ENCODE results near the gene RHOH. TPM values are rescaled to one million over a fixed set of nuclear protein-coding genes. Genes with fewer than 3 reads are reported as not detected.
"Not testable (repeated sequence)": the region's sequence is repeated elsewhere in the genome, so short reads cannot be mapped to it uniquely, and the experiment has no call there.

The RHOH gene, protein sequence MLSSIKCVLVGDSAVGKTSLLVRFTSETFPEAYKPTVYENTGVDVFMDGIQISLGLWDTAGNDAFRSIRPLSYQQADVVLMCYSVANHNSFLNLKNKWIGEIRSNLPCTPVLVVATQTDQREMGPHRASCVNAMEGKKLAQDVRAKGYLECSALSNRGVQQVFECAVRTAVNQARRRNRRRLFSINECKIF
- total RNA-seq (1 to 10 TPM in 4 of 7 donors, under 1 TPM in 3; 0.56 to 3.2 (median 1.0) TPM), polyA plus RNA-seq (under 1 TPM; 0.31 to 0.98 TPM)
- long read RNA-seq, donor 1, full-length matches to known transcripts: 2 of 2 reads
- long read RNA-seq, donor 1, partial matches to known transcripts: 0 of 2 reads
- long read RNA-seq, donor 1, other reads (novel, unspliced or antisense): 0 of 2 reads
- long read RNA-seq, donor 2: 0 reads
- long read RNA-seq, donor 3: 0 reads

DNA sequence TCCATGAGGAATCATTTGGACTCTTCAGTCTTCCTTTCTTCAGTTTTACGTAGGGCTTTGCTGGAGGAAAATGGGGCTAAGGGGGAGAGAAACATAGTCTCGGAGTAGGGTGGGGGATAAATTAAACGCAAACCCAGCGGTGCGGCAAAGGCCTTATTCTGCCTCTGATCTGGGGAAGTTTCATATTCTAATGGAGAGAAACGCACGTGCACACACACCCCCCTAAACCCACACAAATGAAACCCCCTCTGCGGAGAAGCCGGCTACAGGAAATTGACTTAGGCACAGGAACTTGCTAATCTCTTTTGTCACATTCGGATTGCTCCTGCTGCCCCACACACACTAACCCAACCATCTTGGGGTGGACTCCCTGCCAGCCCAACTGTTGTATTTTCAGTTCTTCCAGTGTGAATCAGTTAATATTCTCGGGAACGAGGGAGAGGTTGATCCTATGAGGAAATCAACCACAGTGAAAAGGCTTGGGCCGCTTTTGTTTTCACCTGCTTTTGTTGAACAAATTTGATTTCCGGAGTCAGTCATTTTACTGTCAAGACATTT, at the start of gene RHOH:
Gene RHOH, plus strand, starts transcription at position 308 of the 558 bp plus-strand sequence. CDS start 46,356 bp downstream, outside the sequence.
- no peak for TF ChIP-seq EP300 (IDR thresholded peaks at IDR 0.05)
- no peak for TF ChIP-seq POLR2A (IDR thresholded peaks at IDR 0.05)
- TF ChIP-seq, protein P1, sequence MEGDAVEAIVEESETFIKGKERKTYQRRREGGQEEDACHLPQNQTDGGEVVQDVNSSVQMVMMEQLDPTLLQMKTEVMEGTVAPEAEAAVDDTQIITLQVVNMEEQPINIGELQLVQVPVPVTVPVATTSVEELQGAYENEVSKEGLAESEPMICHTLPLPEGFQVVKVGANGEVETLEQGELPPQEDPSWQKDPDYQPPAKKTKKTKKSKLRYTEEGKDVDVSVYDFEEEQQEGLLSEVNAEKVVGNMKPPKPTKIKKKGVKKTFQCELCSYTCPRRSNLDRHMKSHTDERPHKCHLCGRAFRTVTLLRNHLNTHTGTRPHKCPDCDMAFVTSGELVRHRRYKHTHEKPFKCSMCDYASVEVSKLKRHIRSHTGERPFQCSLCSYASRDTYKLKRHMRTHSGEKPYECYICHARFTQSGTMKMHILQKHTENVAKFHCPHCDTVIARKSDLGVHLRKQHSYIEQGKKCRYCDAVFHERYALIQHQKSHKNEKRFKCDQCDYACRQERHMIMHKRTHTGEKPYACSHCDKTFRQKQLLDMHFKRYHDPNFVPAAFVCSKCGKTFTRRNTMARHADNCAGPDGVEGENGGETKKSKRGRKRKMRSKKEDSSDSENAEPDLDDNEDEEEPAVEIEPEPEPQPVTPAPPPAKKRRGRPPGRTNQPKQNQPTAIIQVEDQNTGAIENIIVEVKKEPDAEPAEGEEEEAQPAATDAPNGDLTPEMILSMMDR (IDR thresholded peaks at IDR 0.05): no peak

DNA sequence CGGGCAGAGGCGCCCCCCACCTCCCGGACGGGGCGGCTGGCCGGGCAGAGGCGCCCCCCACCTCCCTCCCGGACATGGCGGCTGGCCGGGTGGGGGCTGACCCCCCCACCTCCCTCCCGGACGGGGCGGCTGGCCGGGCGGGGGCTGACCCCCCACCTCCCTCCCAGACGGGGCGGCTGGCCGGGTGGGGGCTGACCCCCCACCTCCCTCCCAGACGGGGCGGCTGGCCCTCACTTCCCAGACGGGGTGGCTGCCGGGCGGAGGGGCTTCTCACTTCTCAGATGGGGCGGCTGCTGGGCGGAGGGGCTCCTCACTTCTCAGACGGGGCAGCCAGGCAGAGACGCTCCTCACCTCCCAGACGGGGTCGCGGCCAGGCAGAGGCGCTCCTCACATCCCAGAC, 49.3 kb upstream of the RHOH start:
- H3K36me3 ChIP-seq; H3K4me1 ChIP-seq (ENCODE audit: insufficient read depth); H3K9me3 ChIP-seq; DNase-seq; H3K4me3 ChIP-seq; H3K27ac ChIP-seq; intact Hi-C loops (cut with DNase I); H3K27me3 ChIP-seq: not testable (repeated sequence)
- 96 to 100% (median 98%) methylated on average over 7 to 31 of the region's 31 CpGs for WGBS, 3 donors

More for the DNA sequence above, at the start of gene RHOH:
- H3K27me3 ChIP-seq: no peaks in the 10 kb centered on the region
- WGBS, 3 donors: 63 to 77% (median 76%) methylated on average over 14 of the region's 14 CpGs
- intact Hi-C loops (cut with DNase I): no loop called here
- no peak within 1 kb of the TSS for H3K4me3 ChIP-seq
- H3K36me3 ChIP-seq: no peaks in the 10 kb centered on the region
- H3K4me1 ChIP-seq (ENCODE audit: insufficient read depth): peaks cover 2% of the 10 kb centered on the region
- no peak within 1 kb of the TSS for H3K27ac ChIP-seq
- no peak for DNase-seq
- no peaks in the 10 kb centered on the region for H3K9me3 ChIP-seq

- Histone ChIP-seq H3K4me3 (no peak overlapping the region), H3K36me3 (no peaks in the 10 kb centered on the region), H3K4me1 (ENCODE audit: insufficient read depth) (no peaks in the 10 kb centered on the region), H3K9me3 (no peaks in the 10 kb centered on the region), H3K27me3 (no peaks in the 10 kb centered on the region), H3K27ac (no peak overlapping the region)
- 91 to 95% (median 94%) methylated on average over 3 of the region's 3 CpGs for WGBS, 3 donors
- TF ChIP-seq, protein P1 (IDR thresholded peaks at IDR 0.05): peak; percentile 46 to 64 (median 62)
- TF ChIP-seq EP300 (IDR thresholded peaks at IDR 0.05): no peak
- TF ChIP-seq POLR2A (IDR thresholded peaks at IDR 0.05): no peak
- intact Hi-C loops (cut with DNase I): loop anchor here in 2 of 4 donors (10.0 kb wide), 2 partner anchors 155 to 175 kb away; no protein-coding TSS in a partner anchor
- DNase-seq: peak in 3 of 5 donors; percentile 24 to 63 (median 37)
These were observed 46.9 kb upstream of the RHOH start for GRCh38 chr4:40149960-40150385.

DNA sequence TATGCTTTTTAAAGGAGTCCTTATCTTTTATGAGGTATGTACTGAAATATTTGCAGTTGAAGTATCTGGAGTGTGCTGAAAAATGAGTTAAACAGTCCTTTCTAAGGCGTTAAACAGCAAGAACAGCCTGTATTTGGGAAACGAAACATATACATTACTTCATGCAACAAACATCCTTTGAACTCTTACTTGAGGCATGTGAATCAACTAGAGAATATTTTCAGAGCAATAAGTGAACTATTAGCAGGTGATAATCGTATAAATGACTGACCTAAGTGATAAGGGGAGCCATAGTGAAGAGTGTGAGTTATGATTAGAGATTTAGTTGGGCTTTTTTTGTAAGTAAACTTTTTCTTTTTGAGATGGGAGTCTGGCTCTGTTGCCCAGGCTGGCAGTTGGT, 45.9 kb upstream of the RHOH start:
- Histone ChIP-seq H3K36me3 (no peaks in the 10 kb centered on the region), H3K27me3 (no peaks in the 10 kb centered on the region), H3K27ac (no peak overlapping the region), H3K4me3 (no peak overlapping the region), H3K4me1 (ENCODE audit: insufficient read depth) (no peaks in the 10 kb centered on the region), H3K9me3 (no peaks in the 10 kb centered on the region)
- TF ChIP-seq, protein P1 (IDR thresholded peaks at IDR 0.05): no peak
- TF ChIP-seq EP300 (IDR thresholded peaks at IDR 0.05): no peak
- TF ChIP-seq POLR2A (IDR thresholded peaks at IDR 0.05): no peak
- 78 to 82% (median 79%) methylated on average over 3 of the region's 3 CpGs for WGBS, 3 donors
- intact Hi-C loops (cut with DNase I): loop anchor here in 2 of 4 donors (10.0 kb wide), 2 partner anchors 154 to 174 kb away; no protein-coding TSS in a partner anchor
- DNase-seq: no peak

Data from ovary (tissue), 10 donors.